CD4-positive, alpha-beta T cell treated with Interleukin-2 at 100 ng/mL for 4 hours (primary cell): ENCODE measurements around the gene ATXN1.
A peak's percentile ranks its signal among the peaks of the same experiment; 100 is the strongest.

Source experiments
- DNase-seq: peaks from one replicate; pipeline ENCODE4 v3.0.0-alpha.2; 2020; ENCODE audit warnings: low spot score

The ATXN1 gene

GRCh38 chr6:16698162-16698533, 63.1 kb downstream of the ATXN1 start:
- peak; percentile 30 for DNase-seq

DNA sequence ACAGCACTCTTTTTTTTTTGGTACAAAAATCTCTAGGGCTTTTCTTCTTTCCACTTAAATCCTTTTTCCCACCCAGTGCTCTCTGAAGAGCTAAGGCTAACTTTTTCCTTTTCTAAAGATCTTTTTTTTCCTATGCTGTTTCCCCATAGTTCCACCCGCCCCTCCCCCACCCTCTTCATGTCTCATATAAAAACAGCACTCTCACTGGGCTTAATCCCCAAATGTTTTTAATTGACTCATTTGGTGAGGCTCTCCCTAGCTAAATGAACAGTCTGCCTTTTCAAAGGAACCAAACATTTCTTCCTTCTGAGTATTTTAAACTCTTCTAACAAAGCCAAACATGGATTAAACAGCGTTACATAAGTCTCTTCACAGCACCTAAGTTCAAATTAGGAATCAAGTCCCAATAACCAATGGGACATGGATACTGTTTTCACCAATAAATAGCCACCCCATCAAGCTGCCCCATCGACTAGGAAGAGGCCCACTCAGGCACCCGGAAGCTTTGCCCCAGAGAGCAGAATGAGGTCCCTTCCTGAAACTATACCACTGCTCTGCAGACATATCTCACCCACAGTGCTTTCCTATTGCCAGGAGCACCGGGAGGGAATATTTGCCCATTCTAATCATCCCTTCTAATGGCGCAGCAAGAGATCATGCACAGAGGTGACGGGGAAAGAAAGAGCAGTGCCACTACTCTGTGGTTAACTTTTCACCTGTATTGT, 63.7 kb downstream of the ATXN1 start:
- DNase-seq, result no peak

- no peak for DNase-seq
These were observed 64.8 kb downstream of the ATXN1 start for GRCh38 chr6:16696496-16696895.

- DNase-seq, result peak; percentile 39
These were observed 66.3 kb downstream of the ATXN1 start for GRCh38 chr6:16694781-16695578.

GRCh38 chr6:16691324-16691723, 69.9 kb downstream of the ATXN1 start:
- DNase-seq, result no peak

DNA sequence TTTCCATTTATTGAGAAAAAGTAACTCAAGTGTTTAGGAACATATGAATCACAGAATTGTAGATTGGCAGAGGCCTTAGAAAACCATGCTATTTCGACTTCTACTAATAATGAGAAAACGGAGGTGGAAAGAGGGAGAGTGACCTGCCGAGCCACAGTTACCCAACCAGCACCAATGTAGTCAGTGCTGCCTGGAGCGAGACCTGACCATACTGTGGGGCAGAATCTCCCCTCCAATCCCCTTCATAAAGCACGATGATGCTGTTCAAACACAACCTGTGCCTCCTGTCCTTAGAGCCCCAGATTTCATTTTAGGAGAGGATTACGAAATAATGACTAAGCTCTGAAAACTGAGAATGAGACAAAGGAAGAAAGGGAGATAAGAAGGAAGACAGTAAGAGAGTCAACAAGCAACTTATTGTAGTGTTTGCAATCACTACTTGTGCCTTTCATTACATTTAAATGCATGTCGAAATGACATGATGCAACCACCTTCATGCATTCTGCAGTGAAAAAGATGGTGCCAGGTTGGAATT, 70.6 kb downstream of the ATXN1 start:
- DNase-seq, result no peak

GRCh38 chr6:16689788-16690607, 71.3 kb downstream of the ATXN1 start:
- no peak for DNase-seq

DNA sequence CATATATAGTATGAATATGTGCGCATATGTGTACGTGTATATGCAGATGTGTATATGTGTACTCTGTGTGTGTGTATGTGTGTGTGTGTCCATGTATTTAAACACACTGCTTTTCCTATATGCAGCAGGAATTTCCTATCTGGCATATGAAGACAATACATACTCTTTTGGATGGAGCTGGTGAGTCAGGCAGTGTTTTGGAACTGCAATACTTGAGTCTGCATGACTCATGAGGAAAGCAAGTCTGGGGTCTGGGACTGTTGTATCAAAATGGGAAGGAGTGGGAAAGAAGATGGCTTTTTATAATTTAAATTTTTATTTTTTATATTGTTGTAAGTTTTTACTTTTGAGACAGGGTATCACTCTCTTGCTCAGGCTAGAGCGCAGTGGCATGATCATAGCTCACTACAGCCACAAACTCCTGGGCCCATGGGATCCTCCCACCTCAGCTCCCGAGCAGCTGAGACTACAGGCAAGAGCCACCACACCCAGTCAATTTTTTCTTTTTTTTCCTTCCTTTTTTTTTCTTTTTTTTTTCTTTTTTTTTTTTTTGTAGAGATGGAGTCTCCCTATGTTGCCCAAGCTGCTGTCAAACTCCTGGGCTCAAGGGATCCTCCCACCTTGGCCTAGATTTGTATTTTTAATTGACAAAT, 72.2 kb downstream of the ATXN1 start:
- DNase-seq, result no peak

- DNase-seq, result no peak
These were observed 72.8 kb downstream of the ATXN1 start for GRCh38 chr6:16688436-16688835.

DNA sequence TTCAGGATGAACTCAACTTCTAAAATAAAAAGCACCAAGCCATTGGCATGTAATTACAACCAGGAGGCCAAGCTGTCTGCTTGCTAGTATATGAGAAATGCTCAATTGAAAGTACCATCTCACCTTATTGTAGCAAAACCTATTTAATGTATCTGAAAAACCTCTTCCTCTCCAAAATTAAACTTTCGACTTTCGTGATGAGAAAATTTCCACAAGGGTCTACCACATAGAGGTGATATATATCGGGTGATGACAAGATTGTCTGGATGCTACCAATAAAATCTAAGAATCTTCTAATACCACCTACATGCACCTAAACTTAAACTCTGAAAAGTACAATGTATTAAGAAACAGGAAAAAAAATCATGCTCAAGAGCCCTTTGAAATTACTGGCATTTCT, 74.2 kb downstream of the ATXN1 start:
- no peak for DNase-seq

DNA sequence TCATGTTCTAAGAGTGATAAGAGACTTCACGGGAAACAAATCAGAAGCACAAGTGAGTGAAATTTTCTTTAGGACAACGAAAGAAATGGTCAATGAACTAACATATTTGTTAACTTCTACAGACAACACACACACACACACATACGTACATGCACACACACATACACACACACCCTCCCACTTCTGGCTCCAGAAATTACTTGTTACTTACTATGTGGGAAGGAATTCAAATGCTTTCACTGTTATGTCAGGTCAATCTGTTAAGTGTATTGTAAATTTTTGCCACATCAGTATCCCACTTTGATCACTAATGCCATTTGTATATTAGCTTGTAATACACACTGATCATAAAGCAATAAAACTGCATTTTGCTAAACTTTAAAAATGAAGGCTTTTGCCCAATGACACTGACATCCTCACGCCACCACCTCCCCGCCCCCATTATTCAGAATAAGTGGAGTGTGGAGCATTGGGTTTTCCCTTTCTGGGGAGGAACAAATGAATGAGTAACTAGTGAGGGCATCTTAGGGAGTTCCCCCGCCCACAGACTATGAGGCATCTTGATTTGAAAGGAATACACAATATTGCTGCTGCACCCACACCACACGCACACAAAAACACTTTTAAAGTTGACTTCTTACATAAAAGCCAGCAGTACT, 76.2 kb downstream of the ATXN1 start:
- peak; percentile 82 for DNase-seq

DNA sequence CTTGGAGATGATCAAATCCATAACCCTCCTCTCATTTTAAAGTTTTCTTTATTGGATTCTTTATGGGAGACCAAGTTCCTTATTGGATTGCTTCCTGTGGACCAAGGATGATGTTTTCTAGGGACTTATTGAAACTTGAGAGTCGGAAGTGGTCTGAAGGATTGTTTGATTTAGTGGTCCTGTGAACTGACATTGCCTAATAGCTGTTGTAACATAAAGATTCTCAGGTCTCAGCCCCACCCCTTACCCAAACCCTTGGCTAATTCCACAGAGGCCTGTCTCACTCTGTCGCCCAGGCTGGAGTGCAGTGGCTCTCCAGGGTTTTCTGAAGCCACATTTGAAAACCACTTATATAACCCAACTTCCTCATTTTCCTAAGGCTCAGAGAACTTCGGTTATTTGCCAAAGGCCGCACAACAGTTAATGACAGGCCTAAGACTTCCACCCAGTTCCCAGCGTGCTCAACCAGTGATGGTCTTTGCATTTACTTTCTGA, 77.0 kb downstream of the ATXN1 start:
- DNase-seq, result no peak

- peak; percentile 46 for DNase-seq
These were observed 77.5 kb downstream of the ATXN1 start for GRCh38 chr6:16683641-16684194.

GRCh38 chr6:16681260-16681873, 79.9 kb downstream of the ATXN1 start:
- DNase-seq, result no peak

- no peak for DNase-seq
These were observed 82.2 kb downstream of the ATXN1 start for GRCh38 chr6:16679050-16679449.

GRCh38 chr6:16677458-16677857, 83.8 kb downstream of the ATXN1 start:
- no peak for DNase-seq

GRCh38 chr6:16676978-16677377, 84.3 kb downstream of the ATXN1 start:
- DNase-seq, result no peak

DNA sequence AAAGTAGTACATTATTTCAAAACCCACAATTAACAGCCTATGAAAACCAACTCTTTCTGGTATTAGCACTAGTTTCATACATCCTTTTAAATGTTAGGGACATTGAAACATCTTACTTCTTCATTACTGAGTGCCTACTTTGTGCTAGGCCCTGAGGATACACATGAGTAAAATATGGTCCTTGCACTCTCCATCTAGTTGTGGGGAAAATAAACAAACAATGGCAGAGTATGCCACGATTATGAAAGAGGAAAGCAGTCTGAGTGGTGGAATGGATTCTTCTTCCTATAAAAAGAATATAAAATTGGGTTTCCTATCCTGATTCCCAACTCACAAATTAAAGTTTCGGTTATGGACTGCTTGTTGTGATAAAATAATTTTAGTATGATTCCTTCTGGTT, 84.9 kb downstream of the ATXN1 start:
- no peak for DNase-seq

- DNase-seq, result no peak
These were observed 86.4 kb downstream of the ATXN1 start for GRCh38 chr6:16674801-16675392.
